Panc1 (cell line): ENCODE data around the gene TRAPPC12. TPM values are rescaled to one million over a fixed set of nuclear protein-coding genes. Genes with fewer than 3 reads are reported as not detected.

Experiments used
- ATAC-seq: fragments of 200-7000 bp; cut with Tn5 transposase; 2 replicates; pipeline ENCODE4 v1.9.1; 2020; ENCODE audit warnings: mild to moderate bottlenecking, moderate library complexity
- BruUV-seq: library from RNA; stranded (reverse); fragments of 400-500 nt; replicated peaks from 2 replicates; lab custom pipeline; 2021; lab: Mats Ljungman, UMichigan
- CTCF ChIA-PET: fragments of 300-600 bp; sonication (Branson Sonifier 250); formaldehyde crosslinking; loops from one replicate; lab custom pipeline; 2022; ENCODE audit warnings: antibody characterized with exemption; lab: Charles Lee
- POLR2A ChIA-PET: fragments of 300-600 bp; sonication (Branson Sonifier 250); formaldehyde crosslinking; loops from one replicate; lab custom pipeline; 2022; ENCODE audit warnings: antibody characterized with exemption; lab: Charles Lee
- DNase-seq: peaks from one replicate; pipeline ENCODE4 v3.0.0-alpha.2; 2010; ENCODE audit warnings: low read depth, low spot score
- H3K27ac ChIP-seq: 2 replicates; pipeline ENCODE4 v1.5.1; 2011; ENCODE audit warnings: mild to moderate bottlenecking, low read length, inconsistent platforms
- H3K27me3 ChIP-seq: fragments of 200-500 bp; sonication (Bioruptor generic); 2 replicates; pipeline ENCODE4 v1.6.0; 2014; ENCODE audit warnings: low read length, inconsistent platforms; ENCODE audit not compliant: control insufficient read depth, insufficient read depth
- H3K36me3 ChIP-seq: fragments of 200-500 bp; sonication (Bioruptor generic); 2 replicates; pipeline ENCODE4 v1.5.1; 2014; ENCODE audit warnings: inconsistent platforms, mild to moderate bottlenecking, low read length, moderate library complexity; ENCODE audit not compliant: control insufficient read depth, insufficient read depth
- H3K4me1 ChIP-seq: 2 replicates; pipeline ENCODE4 v1.5.1; 2011; ENCODE audit warnings: inconsistent platforms, mild to moderate bottlenecking, low read length, moderate library complexity; ENCODE audit not compliant: control insufficient read depth, insufficient read depth
- H3K4me3 ChIP-seq, 2 experiments: 2 replicates each; pipeline ENCODE4 v1.5.1; 2011 to 2012; ENCODE audit warnings: low read depth in 2 of 2, low read length in 2 of 2, mild to moderate bottlenecking in 2 of 2, inconsistent platforms in 1 of 2, moderate library complexity in 1 of 2
- H3K9me3 ChIP-seq: fragments of 200-500 bp; sonication (Bioruptor generic); 2 replicates; pipeline ENCODE4 v1.5.1; 2014; ENCODE audit warnings: low read depth, mild to moderate bottlenecking, inconsistent platforms, low read length, moderate library complexity; ENCODE audit not compliant: control insufficient read depth, insufficient read depth
- CTCF ChIP-seq: fragments of 450-650 bp; IDR thresholded peaks from 2 replicates; pipeline ENCODE4 v1.5.1; 2017; ENCODE audit warnings: mild to moderate bottlenecking
- POLR2AphosphoS5 ChIP-seq: IDR thresholded peaks from 2 replicates; pipeline ENCODE4 v1.6.1; 2012; ENCODE audit warnings: mild to moderate bottlenecking, low read depth, low read length, moderate library complexity
- SIN3A ChIP-seq: IDR thresholded peaks from 2 replicates; pipeline ENCODE4 v1.6.1; 2012; ENCODE audit warnings: low read depth, mild to moderate bottlenecking, low read length, moderate library complexity, borderline replicate concordance; ENCODE audit not compliant: insufficient read depth
- TCF7L2 ChIP-seq: IDR thresholded peaks from 2 replicates; pipeline ENCODE4 v1.6.1; 2011; ENCODE audit warnings: mild to moderate bottlenecking, low read depth, low read length, inconsistent platforms
- in situ Hi-C: cut with HindIII; loops from 2 replicates; pipeline ENCODE4 v1.10.0; 2016; ENCODE audit warnings: low sequenced_read_pairs, low pct_unique_long_range_greater_than_20kb
- intact Hi-C: fragments of 100-400 bp; cut with micrococcal nuclease; formaldehyde crosslinking; loops from one replicate; pipeline ENCODE4 v1.10.0; 2022; ENCODE audit not compliant: unreplicated experiment
- total RNA-seq: library from RNA; stranded (reverse); gene quantifications from one replicate; pipeline ENCODE4 v1.2.1, GENCODE V29; 2021; ENCODE audit not compliant: unreplicated experiment
- TF ChIP-seq, protein P1 (sequence below), 2 experiments: IDR thresholded peaks; 2 replicates each; pipeline ENCODE4 v1.6.1; 2011 to 2012; ENCODE audit warnings: low read depth in 2 of 2, control low read depth in 1 of 2, low read length in 1 of 2, mild to moderate bottlenecking in 1 of 2, moderate library complexity in 1 of 2; ENCODE audit not compliant: insufficient read depth in 1 of 2

The TRAPPC12 gene
- total RNA-seq, 1 experiment from 2014 or later, result 78.7 TPM

- H3K27me3 ChIP-seq, result no peaks in the 10 kb centered on the region
These were observed 75.3 kb downstream of the TRAPPC12 start for GRCh38 chr2:3454802-3455201.

DNA sequence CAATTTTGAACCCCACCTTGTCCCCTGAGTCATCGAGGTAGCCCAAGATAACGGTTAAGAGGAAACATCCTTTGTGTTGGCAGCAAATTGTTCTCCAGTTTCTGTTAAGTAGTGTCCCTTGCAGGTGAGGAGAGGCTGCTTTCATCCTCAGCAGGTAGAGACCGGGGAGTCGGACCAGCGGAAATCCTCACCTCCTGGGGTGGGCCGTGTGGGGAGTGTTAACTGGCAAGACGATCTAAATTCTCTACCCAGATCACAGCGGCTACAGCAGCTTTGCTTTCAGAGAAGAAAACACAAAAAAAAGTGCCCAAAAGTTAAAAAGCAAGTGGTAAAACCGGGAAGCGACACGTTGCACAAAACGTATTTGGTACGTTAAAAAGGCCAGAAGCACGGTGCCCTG lies 76.6 kb downstream of the TRAPPC12 start:
- intact Hi-C loops (no loop called here), in situ Hi-C loops (no loop called here)
- Histone ChIP-seq H3K4me1 (no peaks in the 10 kb centered on the region), H3K9me3 (no peaks in the 10 kb centered on the region), H3K27me3 (no peaks in the 10 kb centered on the region), H3K27ac (no peak overlapping the region), H3K4me3 (no peak overlapping the region), H3K36me3 (no peaks in the 10 kb centered on the region)
- ATAC-seq (no peak), DNase-seq (no peak)
- ChIA-PET CTCF (no interaction called here), POLR2A (no interaction called here)
- TF ChIP-seq SIN3A (no peak), TCF7L2 (no peak), CTCF (no peak), POLR2AphosphoS5 (no peak)
- TF ChIP-seq, protein P1, sequence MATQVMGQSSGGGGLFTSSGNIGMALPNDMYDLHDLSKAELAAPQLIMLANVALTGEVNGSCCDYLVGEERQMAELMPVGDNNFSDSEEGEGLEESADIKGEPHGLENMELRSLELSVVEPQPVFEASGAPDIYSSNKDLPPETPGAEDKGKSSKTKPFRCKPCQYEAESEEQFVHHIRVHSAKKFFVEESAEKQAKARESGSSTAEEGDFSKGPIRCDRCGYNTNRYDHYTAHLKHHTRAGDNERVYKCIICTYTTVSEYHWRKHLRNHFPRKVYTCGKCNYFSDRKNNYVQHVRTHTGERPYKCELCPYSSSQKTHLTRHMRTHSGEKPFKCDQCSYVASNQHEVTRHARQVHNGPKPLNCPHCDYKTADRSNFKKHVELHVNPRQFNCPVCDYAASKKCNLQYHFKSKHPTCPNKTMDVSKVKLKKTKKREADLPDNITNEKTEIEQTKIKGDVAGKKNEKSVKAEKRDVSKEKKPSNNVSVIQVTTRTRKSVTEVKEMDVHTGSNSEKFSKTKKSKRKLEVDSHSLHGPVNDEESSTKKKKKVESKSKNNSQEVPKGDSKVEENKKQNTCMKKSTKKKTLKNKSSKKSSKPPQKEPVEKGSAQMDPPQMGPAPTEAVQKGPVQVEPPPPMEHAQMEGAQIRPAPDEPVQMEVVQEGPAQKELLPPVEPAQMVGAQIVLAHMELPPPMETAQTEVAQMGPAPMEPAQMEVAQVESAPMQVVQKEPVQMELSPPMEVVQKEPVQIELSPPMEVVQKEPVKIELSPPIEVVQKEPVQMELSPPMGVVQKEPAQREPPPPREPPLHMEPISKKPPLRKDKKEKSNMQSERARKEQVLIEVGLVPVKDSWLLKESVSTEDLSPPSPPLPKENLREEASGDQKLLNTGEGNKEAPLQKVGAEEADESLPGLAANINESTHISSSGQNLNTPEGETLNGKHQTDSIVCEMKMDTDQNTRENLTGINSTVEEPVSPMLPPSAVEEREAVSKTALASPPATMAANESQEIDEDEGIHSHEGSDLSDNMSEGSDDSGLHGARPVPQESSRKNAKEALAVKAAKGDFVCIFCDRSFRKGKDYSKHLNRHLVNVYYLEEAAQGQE (IDR thresholded peaks at IDR 0.05; ENCODE audit: insufficient read depth in 1 of 2, low read depth in 2 of 2, low read length in 1 of 2), result no peak
- BruUV-seq, result no TSS peak

More at GRCh38 chr2:3454802-3455201, 75.3 kb downstream of the TRAPPC12 start:
- ATAC-seq (no peak), DNase-seq (no peak)
- BruUV-seq, result no TSS peak
- TF ChIP-seq TCF7L2 (no peak), CTCF (no peak), SIN3A (no peak), POLR2AphosphoS5 (no peak)
- TF ChIP-seq, protein P1 (IDR thresholded peaks at IDR 0.05; ENCODE audit: insufficient read depth in 1 of 2, low read depth in 2 of 2, low read length in 1 of 2), result no peak
- Histone ChIP-seq H3K4me3 (no peak overlapping the region), H3K27ac (no peak overlapping the region), H3K4me1 (no peaks in the 10 kb centered on the region), H3K9me3 (no peaks in the 10 kb centered on the region), H3K36me3 (no peaks in the 10 kb centered on the region)
- in situ Hi-C loops, result no loop called here
- POLR2A ChIA-PET, result no interaction called here
- CTCF ChIA-PET, result no interaction called here
- intact Hi-C loops, result no loop called here
